Mesothelial cell of epicardium (in vitro differentiated cells): ENCODE data around the gene LCA5L. TPM values are rescaled to one million over a fixed set of nuclear protein-coding genes. Genes with fewer than 3 reads are reported as not detected.
A peak's percentile ranks its signal among the peaks of the same experiment; 100 is the strongest.

Experiments used
- DNase-seq, 2 experiments: peaks; one replicate each; pipeline ENCODE4 v3.0.0; 2021; ENCODE audit warnings: low spot score in 2 of 2; ENCODE audit not compliant: unreplicated experiment in 2 of 2
- H3K27ac Mint-ChIP-seq: 2 replicates; pipeline ENCODE4 v1.8.0; 2021; ENCODE audit warnings: mixed read lengths
- H3K27me3 Mint-ChIP-seq: 2 replicates; pipeline ENCODE4 v1.8.0; 2021; ENCODE audit warnings: low read depth, mixed read lengths
- H3K36me3 Mint-ChIP-seq: 2 replicates; pipeline ENCODE4 v1.8.0; 2021; ENCODE audit warnings: mixed read lengths
- H3K4me1 Mint-ChIP-seq: 2 replicates; pipeline ENCODE4 v1.8.0; 2021; ENCODE audit warnings: mixed read lengths
- H3K4me3 Mint-ChIP-seq: 2 replicates; pipeline ENCODE4 v1.8.0; 2021; ENCODE audit warnings: mild to moderate bottlenecking, moderate library complexity, mixed read lengths
- H3K9me3 Mint-ChIP-seq: 2 replicates; pipeline ENCODE4 v1.8.0; 2021; ENCODE audit warnings: mixed read lengths
- CTCF ChIP-seq: fragments of 200-600 bp; sonication (generic); IDR thresholded peaks from one replicate; pipeline ENCODE4 v1.5.0; 2021; ENCODE audit warnings: antibody characterized with exemption; ENCODE audit not compliant: unreplicated experiment
- total RNA-seq: library from RNA; stranded (reverse); gene quantifications from 3 replicates; pipeline ENCODE4 v1.2.1, GENCODE V29; 2021

The LCA5L gene
- total RNA-seq, 1 donor from 2014 or later = 1.6 TPM

- no peaks in the 10 kb centered on the region for H3K36me3 Mint-ChIP-seq
- H3K4me1 Mint-ChIP-seq = peaks cover 4% of the 10 kb centered on the region
- no peak for DNase-seq
- H3K27me3 Mint-ChIP-seq = no peaks in the 10 kb centered on the region
- no peak overlapping the region for H3K27ac Mint-ChIP-seq
- no peaks in the 10 kb centered on the region for H3K9me3 Mint-ChIP-seq
- TF ChIP-seq CTCF = no peak
- H3K4me3 Mint-ChIP-seq = no peak overlapping the region
These were observed 9.5 kb upstream of the LCA5L start for GRCh38 chr21:39454949-39455668.

DNA sequence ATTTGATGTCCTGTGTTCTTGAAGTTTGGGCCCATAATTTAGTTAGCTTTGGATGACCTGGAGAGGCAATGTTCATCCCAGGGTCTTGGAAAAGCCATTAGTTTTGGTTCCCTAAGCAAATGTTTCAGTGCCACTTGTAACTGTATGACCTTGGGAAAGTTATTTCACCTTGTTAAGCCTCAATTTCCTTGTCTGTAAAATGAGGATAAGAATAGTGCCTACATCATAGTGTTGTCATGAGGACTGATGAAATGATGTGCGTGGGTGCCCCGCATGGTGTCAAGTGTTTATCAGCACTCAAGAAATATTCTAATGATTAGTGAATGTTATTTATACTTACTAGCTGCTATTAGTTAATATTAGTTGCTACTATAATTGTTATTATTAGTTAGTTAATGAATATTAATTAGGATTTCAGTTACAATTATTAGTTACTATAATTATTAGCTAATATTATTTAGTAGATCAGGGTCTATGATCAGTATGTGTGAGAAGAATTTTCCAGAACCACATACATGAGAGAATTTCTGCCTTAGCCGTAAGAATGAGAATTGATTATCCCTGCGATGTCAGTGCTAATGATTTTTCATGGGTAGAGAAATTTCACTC lies 8.1 kb upstream of the LCA5L start:
- Mint-ChIP-seq H3K4me3 (no peak overlapping the region), H3K36me3 (no peaks in the 10 kb centered on the region), H3K4me1 (peaks cover 4% of the 10 kb centered on the region), H3K27me3 (no peaks in the 10 kb centered on the region), H3K9me3 (no peaks in the 10 kb centered on the region), H3K27ac (no peak overlapping the region)
- no peak for DNase-seq
- TF ChIP-seq CTCF = no peak

- no peak overlapping the region for H3K27ac Mint-ChIP-seq
- DNase-seq = no peak
- H3K9me3 Mint-ChIP-seq = peaks cover 2% of the 10 kb centered on the region
- no peak for TF ChIP-seq CTCF
- no peak overlapping the region for H3K4me3 Mint-ChIP-seq
- no peaks in the 10 kb centered on the region for H3K27me3 Mint-ChIP-seq
- H3K4me1 Mint-ChIP-seq = peaks cover 4% of the 10 kb centered on the region
- no peaks in the 10 kb centered on the region for H3K36me3 Mint-ChIP-seq
These were observed 7.4 kb upstream of the LCA5L start for GRCh38 chr21:39452970-39453342.

GRCh38 chr21:39452207-39452969 lies 6.8 kb upstream of the LCA5L start:
- H3K4me1 Mint-ChIP-seq = peaks cover 4% of the 10 kb centered on the region
- no peak for DNase-seq
- H3K4me3 Mint-ChIP-seq = no peak overlapping the region
- H3K27ac Mint-ChIP-seq = no peak overlapping the region
- no peaks in the 10 kb centered on the region for H3K27me3 Mint-ChIP-seq
- no peak for TF ChIP-seq CTCF
- H3K36me3 Mint-ChIP-seq = no peaks in the 10 kb centered on the region
- peaks cover 4% of the 10 kb centered on the region for H3K9me3 Mint-ChIP-seq

- Mint-ChIP-seq H3K27me3 (no peaks in the 10 kb centered on the region), H3K4me3 (peak within 1 kb of the TSS; percentile 48), H3K27ac (peak within 1 kb of the TSS; percentile 12), H3K36me3 (no peaks in the 10 kb centered on the region), H3K4me1 (peaks cover 6% of the 10 kb centered on the region), H3K9me3 (peaks cover 4% of the 10 kb centered on the region)
- DNase-seq = no peak
- TF ChIP-seq CTCF = no peak
These were observed 6.0 kb upstream of the LCA5L start, which contains the start of gene SH3BGR for GRCh38 chr21:39451332-39452206. SH3BGR (plus strand) TSS chr21:39451970; CDS start chr21:39452097, 127 bp downstream.
